Urinary bladder (tissue), 4 donors: ENCODE data around the gene TM7SF3. TPM values are rescaled to one million over a fixed set of nuclear protein-coding genes. Genes with fewer than 3 reads are reported as not detected.
"Not testable (repeated sequence)": the region's sequence is repeated elsewhere in the genome, so short reads cannot be mapped to it uniquely, and the experiment has no call there.

Source experiments
- DNase-seq: peaks from one replicate; pipeline ENCODE4 v3.0.0-alpha.2; 2015; ENCODE audit errors: extremely low spot score
- H3K27ac ChIP-seq: one replicate; pipeline ENCODE4 v1.5.1; 2013; ENCODE audit warnings: low read depth, mild to moderate bottlenecking, moderate library complexity
- H3K36me3 ChIP-seq: one replicate; pipeline ENCODE4 v1.6.1; 2013; ENCODE audit warnings: mild to moderate bottlenecking, moderate library complexity; ENCODE audit not compliant: insufficient read depth
- H3K4me1 ChIP-seq: one replicate; pipeline ENCODE4 v1.6.1; 2013; ENCODE audit warnings: mild to moderate bottlenecking, moderate library complexity; ENCODE audit not compliant: insufficient read depth
- H3K4me3 ChIP-seq: one replicate; pipeline ENCODE4 v1.5.1; 2013; ENCODE audit warnings: low read depth, low read length
- WGBS: extraction: QIAGEN DNeasy Blood & Tissue Kit; methylation state at CpG from one replicate; pipeline ENCODE4 v1.1.7; 2013; 5-methylcytosine and 5-hydroxymethylcytosine counted together
- polyA plus RNA-seq: library from polyadenylated mRNA; stranded (reverse); fragments of 200-250 nt; gene quantifications from one replicate; pipeline ENCODE4 v1.2.3, GENCODE V29; 2013
- total RNA-seq: library from RNA; depleted of rRNA; stranded (reverse); fragments of >200 nt; gene quantifications from one replicate; pipeline ENCODE4 v1.2.3, GENCODE V29; 2014
- donor health status: healthy with polysubstance abuse.
- donor health status: healthy.

Gene TM7SF3
- total and polyA plus RNA-seq, 2 donors, result 34.8 to 72.3 TPM

DNA sequence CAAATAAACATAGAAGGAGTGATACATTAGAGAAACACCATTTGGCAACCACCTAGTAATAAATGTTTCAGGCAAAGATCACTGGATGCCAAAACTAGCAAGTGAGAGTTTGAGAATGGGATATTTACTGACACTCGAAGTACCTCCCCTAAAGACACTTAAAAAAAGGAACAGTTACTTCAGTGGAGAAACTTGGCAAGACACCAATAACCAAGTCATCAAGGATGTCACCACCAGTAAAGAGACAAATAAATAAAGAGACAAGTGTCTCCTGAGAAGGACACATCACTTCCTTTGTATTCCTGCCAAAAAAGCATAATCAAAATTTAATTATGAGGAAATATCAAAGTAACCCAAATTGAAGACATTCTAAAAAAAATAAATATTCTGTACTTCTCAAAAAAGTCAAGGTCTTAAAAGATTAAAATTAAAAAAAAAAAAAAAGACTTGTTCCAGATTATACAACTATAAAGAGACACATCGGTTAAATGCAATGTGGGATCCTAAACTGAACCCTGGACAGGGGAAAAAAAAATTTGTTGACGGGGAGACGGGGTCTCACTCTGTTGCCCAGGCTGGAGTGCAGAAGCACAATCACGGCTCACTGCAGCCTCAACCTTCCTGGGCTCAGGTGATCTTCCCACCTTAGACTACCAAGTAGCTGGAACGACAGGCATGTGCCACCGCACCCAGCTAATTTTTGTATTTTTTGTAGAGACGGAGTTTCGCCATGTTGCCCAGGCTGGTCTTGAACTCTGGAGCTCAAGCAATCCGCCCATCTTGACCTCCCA lies 26.4 kb downstream of the TM7SF3 start:
- H3K4me3 ChIP-seq, result no peak overlapping the region
- WGBS, result 91% methylated on average over 10 of the region's 10 CpGs
- no peak for DNase-seq
- no peaks in the 10 kb centered on the region for H3K4me1 ChIP-seq
- H3K27ac ChIP-seq, result no peak overlapping the region
- H3K36me3 ChIP-seq, result peaks cover 5% of the 10 kb centered on the region

DNA sequence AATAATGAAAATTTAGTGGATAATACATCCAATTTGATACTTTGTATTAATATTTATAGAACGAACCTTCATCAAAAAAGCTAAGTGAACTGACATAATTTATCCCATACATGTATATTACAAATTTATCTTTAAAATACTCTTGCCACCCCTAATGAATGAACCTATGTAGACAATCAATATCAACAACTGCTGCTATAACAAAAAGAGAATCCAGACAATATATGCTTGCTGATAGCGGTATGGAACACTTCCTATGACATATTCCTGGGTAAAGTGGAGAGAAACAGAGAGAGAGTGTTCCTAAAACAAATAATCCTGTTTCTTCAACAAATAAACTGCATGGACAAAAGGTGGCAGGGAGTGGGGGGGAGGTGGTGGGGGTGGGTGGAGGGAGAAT lies 31.3 kb downstream of the TM7SF3 start:
- no peak for DNase-seq
- WGBS, result 97% methylated on average over 2 of the region's 2 CpGs

DNA sequence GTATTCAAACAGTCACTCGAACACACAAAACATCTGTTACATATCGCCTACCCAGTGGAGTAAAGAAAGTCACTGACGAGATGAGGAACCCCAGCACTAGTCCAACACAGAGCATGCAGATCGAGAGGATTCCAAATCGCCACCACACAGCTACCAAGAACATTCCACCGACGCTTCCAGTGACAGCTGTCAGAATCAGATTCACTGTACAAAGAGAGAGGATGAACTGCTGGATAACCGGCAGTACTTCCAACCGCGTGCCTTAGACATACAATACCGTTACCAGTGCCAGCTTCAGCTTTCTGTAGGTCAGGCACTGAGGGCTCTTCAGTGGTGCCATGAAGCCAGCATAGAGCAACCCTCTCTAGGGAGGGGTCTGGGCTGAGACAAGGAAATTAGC lies 34.5 kb downstream of the TM7SF3 start:
- H3K36me3 ChIP-seq, result peaks cover 2% of the 10 kb centered on the region
- H3K4me3 ChIP-seq, result no peak overlapping the region
- 90% methylated on average over 11 of the region's 11 CpGs for WGBS
- DNase-seq, result no peak
- no peak overlapping the region for H3K27ac ChIP-seq
- H3K4me1 ChIP-seq, result no peaks in the 10 kb centered on the region

More for the DNA sequence above, 31.3 kb downstream of the TM7SF3 start:
- Histone ChIP-seq H3K27ac (no peak overlapping the region), H3K4me3 (no peak overlapping the region), H3K36me3 (peaks cover 2% of the 10 kb centered on the region), H3K4me1 (no peaks in the 10 kb centered on the region)

DNA sequence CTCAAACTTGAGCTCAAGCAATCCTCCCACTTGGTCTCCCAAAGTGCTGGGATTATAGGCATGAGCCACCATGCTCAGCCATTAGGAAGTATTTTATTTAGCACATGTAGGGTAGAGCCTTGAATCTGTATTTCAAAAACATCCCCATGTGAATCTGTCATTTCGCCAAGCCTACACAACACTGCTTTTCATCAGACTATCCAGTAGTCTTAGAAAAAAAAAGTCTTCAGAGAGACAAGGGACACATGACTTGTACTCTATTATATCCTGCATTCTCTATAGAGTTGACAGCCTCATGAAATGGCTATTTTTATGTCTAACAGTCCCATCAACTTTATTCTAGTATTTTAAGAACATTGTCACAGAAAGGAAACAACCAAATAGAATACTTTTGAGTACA lies 35.4 kb downstream of the TM7SF3 start:
- DNase-seq, result no peak
- WGBS, result 88% methylated on average over 1 of the region's 1 CpG
- peaks cover 2% of the 10 kb centered on the region for H3K36me3 ChIP-seq
- no peak overlapping the region for H3K4me3 ChIP-seq
- no peaks in the 10 kb centered on the region for H3K4me1 ChIP-seq
- H3K27ac ChIP-seq, result no peak overlapping the region

DNA sequence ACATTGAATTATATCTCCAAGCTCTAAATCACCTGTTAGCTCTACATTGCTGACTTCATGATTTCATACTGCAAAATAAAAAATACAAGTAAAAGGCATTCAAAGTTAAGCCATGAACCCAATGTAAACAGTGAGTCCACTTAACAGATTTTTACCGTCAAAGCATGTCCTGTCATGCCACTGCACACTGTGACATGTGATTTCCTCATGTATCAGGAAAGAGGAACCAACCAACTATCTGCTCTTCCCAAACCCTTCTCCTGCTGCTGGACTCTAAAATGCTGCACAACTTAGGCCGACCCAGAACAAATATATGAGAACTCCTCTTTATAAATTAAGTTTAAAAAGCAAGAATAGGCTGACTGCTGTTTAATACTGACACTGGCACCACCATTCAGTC lies 37.5 kb downstream of the TM7SF3 start:
- Histone ChIP-seq H3K4me3 (no peak overlapping the region), H3K36me3 (no peaks in the 10 kb centered on the region), H3K27ac (no peak overlapping the region), H3K4me1 (no peaks in the 10 kb centered on the region)
- DNase-seq, result no peak
- WGBS, result 83% methylated on average over 2 of the region's 2 CpGs

DNA sequence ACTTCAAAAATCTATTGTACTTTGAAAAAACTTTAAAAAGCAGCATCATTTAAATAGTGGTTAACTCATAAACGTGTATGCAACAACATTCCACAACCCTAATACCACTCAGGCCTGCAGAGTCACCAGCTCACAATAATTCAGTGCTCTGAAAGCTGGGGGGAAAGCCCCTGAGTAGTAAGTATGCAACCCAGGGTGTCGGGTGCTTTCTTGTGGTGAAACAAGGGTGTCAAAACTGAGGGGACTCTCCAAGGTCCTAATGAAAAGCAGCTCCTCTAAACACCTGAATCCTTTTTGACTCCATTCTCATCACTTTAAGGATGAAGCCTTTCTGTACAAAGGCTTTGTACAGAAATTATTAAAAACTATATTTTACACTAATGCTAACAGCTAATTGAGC lies 42.2 kb downstream of the TM7SF3 start:
- WGBS, result 87% methylated on average over 2 of the region's 2 CpGs
- DNase-seq, result no peak
- Histone ChIP-seq H3K36me3 (no peaks in the 10 kb centered on the region), H3K4me1 (no peaks in the 10 kb centered on the region), H3K27ac (no peak overlapping the region), H3K4me3 (no peak overlapping the region)

DNA sequence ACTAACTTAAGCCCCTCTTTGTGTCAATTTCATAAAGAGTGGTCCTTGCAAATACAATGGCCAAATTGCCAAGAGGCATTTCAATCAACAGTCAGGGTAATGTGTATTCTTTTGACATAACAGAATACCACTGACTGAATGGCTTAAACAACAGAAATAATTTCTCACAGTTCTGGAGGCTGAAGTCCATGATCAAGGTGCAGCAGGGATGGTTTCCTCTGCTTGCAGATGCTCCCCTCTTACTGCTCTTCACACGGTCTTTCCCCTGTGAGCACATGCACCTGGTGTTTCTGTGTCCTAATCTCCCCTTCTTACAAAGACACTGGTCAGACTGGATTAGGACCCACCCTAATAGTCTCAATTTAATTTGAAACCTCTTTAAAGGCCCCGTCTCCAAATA lies 44.0 kb downstream of the TM7SF3 start:
- H3K4me1 ChIP-seq, result no peaks in the 10 kb centered on the region
- no peaks in the 10 kb centered on the region for H3K36me3 ChIP-seq
- WGBS, result 97% methylated on average over 2 of the region's 2 CpGs
- DNase-seq, result no peak
- no peak overlapping the region for H3K4me3 ChIP-seq
- no peak overlapping the region for H3K27ac ChIP-seq

DNA sequence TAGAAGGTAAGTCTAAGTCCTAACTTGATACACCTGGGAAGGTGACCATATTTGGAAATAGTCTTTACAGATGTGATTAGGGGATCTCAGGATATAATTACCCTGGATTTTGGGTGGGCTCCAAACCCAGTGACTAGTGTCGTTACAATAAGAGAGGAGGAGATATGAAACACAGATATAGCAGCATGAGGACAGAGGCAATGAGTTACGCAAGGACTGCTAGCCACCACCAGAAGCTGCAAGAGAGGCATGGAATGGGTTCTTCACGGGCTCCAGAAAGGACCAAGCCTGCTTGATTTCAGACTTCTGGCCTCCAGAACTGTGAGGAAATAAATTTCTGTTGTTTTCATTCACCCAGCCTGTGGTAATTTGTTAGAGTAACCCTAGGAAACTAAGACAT lies 47.3 kb downstream of the TM7SF3 start:
- no peaks in the 10 kb centered on the region for H3K36me3 ChIP-seq
- DNase-seq, result no peak
- 91% methylated on average over 3 of the region's 3 CpGs for WGBS
- H3K4me3 ChIP-seq, result no peak overlapping the region
- no peaks in the 10 kb centered on the region for H3K4me1 ChIP-seq
- H3K27ac ChIP-seq, result no peak overlapping the region

DNA sequence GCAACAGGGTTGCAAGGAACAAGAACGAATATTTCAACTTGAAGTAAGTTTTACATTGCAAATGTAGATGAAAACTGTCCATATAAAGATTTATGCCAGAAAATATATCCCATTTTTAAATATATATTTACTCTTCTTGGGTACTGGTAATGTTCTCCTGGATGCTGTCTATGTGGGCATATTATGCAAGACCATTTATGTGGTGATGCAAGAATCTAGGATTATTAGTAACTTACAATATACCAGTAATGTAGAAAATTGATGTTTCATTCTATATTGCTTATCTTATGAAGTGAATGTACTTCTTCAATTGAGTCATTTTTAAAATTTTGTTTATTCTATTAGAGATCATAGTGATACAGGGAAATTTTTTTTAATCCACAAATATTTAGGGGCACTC lies 50.8 kb downstream of the TM7SF3 start:
- no peak for DNase-seq
- WGBS, result 99% methylated on average over 1 of the region's 1 CpG
- peaks cover 2% of the 10 kb centered on the region for H3K36me3 ChIP-seq
- H3K27ac ChIP-seq, result no peak overlapping the region
- no peaks in the 10 kb centered on the region for H3K4me1 ChIP-seq
- H3K4me3 ChIP-seq, result no peak overlapping the region

DNA sequence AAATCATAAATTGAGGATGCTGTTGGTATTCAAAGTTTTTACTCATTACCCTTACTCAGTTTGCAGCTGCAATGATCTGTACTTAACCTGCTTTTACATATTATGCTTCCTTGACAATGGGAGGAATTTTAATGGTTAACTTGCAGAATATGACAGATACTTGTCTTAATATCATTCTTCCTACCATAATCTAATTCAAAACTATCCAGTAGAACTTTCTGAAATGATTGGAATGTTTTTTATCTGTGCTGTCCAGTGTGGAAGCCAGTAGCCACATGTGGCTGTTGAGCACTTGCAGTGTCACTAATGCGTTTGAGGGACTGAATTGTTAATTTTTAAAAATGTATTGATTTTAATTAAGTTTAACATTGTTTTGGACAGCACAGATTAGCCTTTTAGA lies 52.4 kb downstream of the TM7SF3 start:
- Histone ChIP-seq H3K4me1 (no peaks in the 10 kb centered on the region), H3K27ac (no peak overlapping the region), H3K4me3 (no peak overlapping the region), H3K36me3 (peaks cover 2% of the 10 kb centered on the region)
- WGBS, result 92% methylated on average over 1 of the region's 1 CpG
- DNase-seq, result no peak

DNA sequence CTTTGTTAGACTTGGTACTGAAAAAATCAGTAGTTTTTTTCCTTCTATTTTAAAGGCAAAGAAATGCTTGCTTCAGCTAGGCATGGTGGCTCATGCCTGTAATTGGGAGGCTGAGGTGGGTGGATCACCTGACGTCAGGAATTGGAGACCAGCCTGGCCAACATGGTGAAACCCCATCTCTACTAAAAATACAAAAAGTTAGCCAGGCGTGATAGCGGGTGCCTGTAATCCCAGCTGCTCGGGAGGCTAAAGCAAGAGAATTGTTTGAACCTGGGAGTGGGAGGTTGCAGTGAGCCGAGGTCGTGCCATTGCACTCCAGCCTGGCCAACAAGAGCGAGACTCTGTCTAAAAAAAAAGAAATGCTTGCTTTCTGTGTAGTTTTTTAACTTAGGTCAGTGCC lies 52.8 kb downstream of the TM7SF3 start:
- not testable (repeated sequence) for H3K36me3 ChIP-seq, H3K27ac ChIP-seq, H3K4me3 ChIP-seq, DNase-seq, H3K4me1 ChIP-seq
- WGBS, result 93% methylated on average over 7 of the region's 7 CpGs

DNA sequence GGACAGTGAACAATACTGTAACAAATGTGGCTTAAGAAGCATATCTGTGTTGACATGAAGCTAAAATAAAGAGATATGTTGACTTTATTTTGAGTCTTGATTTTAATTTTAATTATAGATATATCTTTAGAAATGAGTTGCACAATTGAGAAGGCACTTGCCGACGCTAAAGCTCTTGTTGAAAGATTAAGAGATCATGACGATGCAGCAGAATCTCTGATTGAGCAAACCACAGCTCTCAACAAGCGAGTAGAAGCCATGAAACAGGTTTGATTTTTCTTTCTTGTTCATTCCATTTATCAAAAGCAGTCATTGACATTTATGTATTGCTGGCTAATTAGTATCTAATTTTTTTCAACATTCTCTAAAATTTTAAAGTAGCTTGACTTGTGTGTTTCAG lies 60.2 kb downstream of the TM7SF3 start:
- Histone ChIP-seq H3K36me3 (no peaks in the 10 kb centered on the region), H3K27ac (no peak overlapping the region), H3K4me3 (no peak overlapping the region), H3K4me1 (no peaks in the 10 kb centered on the region)
- no peak for DNase-seq
- 85% methylated on average over 4 of the region's 4 CpGs for WGBS

DNA sequence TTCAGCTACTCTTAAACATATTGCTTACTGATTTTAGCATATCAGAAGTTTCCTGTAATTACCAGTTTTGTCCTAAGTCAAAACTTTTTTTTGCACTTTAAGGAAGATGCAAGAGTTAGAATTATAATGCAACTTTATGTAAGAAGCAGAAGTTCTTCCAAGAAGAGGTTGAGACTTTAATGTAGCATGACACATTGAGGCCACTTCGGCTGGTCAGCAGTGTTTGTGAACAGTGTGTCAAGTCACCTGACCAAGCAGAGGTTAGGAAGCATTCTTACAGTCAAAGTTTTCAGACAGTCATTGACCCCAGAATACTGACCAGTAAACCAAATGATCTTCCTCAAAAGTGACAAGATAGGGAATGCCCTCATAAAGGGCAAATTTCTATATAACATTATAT lies 60.7 kb downstream of the TM7SF3 start:
- no peaks in the 10 kb centered on the region for H3K36me3 ChIP-seq
- 71% methylated on average over 1 of the region's 1 CpG for WGBS
- no peak overlapping the region for H3K4me3 ChIP-seq
- no peaks in the 10 kb centered on the region for H3K4me1 ChIP-seq
- no peak overlapping the region for H3K27ac ChIP-seq
- no peak for DNase-seq

DNA sequence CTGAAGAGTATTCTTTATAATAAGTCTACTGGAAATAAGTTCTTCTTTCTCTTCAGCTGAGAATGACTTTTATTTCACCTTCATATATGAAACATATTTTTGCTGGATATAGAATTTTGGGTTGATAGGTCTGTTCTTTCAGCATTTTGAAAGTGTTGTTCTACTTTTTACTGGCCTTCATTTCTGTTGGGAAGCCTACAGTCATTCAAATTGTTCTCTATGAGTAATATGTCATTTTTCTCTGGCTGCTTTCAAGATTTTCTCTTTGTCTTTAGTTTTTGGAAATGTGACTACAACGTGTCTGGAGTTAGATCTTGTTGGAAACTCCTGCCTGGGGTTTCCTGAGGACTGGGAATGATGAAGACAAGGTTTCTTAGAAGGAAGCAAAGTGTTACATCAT lies 65.9 kb downstream of the TM7SF3 start:
- no peaks in the 10 kb centered on the region for H3K36me3 ChIP-seq
- H3K27ac ChIP-seq, result no peak overlapping the region
- no peak for DNase-seq
- no peaks in the 10 kb centered on the region for H3K4me1 ChIP-seq
- 94% methylated on average over 1 of the region's 1 CpG for WGBS
- H3K4me3 ChIP-seq, result no peak overlapping the region

DNA sequence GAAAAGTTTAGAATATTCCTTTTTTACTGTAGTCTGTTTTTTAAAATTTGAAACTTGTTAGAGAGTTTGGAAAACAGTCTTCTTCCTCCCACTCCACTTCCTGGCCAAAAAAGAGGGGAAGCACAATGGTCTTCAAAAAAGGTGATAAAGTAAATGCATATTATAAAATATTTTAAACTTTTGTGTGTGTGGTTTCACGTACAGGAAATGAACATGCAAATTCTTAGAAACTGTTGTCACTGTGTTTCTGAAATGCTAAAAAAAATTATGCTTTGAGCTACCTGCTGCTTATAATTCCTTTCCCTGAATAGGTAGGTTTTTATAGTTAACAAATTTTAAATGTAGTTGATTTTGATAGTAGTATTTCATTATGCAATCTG lies 73.0 kb downstream of the TM7SF3 start:
- no peak for DNase-seq
- Histone ChIP-seq H3K4me3 (no peak overlapping the region), H3K4me1 (no peaks in the 10 kb centered on the region), H3K36me3 (no peaks in the 10 kb centered on the region), H3K27ac (no peak overlapping the region)
- WGBS, result 56% methylated on average over 1 of the region's 1 CpG
